K562 (cell line): ENCODE results near the gene NPEPPS. TPM values are rescaled to one million over a fixed set of nuclear protein-coding genes. Genes with fewer than 3 reads are reported as not detected.

ENCODE experiments used
- ATF1 ChIP-seq, 2 experiments: fragments of 450-650 bp in 1 of 2; IDR thresholded peaks; 2 replicates each; pipeline ENCODE4 v1.6.1; 2016; ENCODE audit warnings: missing compliant biosample characterization in 1 of 2, missing genetic modification characterization in 1 of 2
- CBX8 ChIP-seq: fragments of 200-600 bp; sonication (generic); IDR thresholded peaks from 2 replicates; pipeline ENCODE4 v1.6.1; 2012; ENCODE audit warnings: borderline replicate concordance, mixed run types, low read depth, mild to moderate bottlenecking, moderate library complexity, mixed read lengths, low read length, control low read depth, inconsistent platforms; ENCODE audit not compliant: poor library complexity, severe bottlenecking; ENCODE audit errors: extremely low read depth
- ETS2 ChIP-seq: IDR thresholded peaks from 2 replicates; pipeline ENCODE4 v1.6.1; 2016; ENCODE audit warnings: borderline replicate concordance, missing genetic modification characterization, mild to moderate bottlenecking, moderate library complexity, missing compliant biosample characterization; ENCODE audit not compliant: poor library complexity, severe bottlenecking
- HDGF ChIP-seq: fragments of 450-650 bp; IDR thresholded peaks from 2 replicates; pipeline ENCODE4 v1.6.1; 2016
- IRF2 ChIP-seq: sonication (generic); formaldehyde crosslinking; IDR thresholded peaks from 2 replicates; pipeline ENCODE4 v1.8.1; 2022; ENCODE audit warnings: mild to moderate bottlenecking, missing genetic modification reagents
- KAT2B ChIP-seq: IDR thresholded peaks from one replicate; pipeline ENCODE4 v1.6.1; 2012; ENCODE audit warnings: low read depth, mild to moderate bottlenecking, control low read depth, inconsistent platforms, low read length, moderate library complexity
- KDM1A ChIP-seq, 2 experiments: fragments of 450-650 bp; IDR thresholded peaks; 2 replicates each; pipeline ENCODE4 v1.6.1; 2016; ENCODE audit warnings: mild to moderate bottlenecking in 2 of 2
- NELFE ChIP-seq: IDR thresholded peaks from 2 replicates; pipeline ENCODE4 v1.6.1; 2011; ENCODE audit warnings: mild to moderate bottlenecking; ENCODE audit not compliant: insufficient read depth, insufficient read length
- RBM22 ChIP-seq: fragments of 200-400 bp; formaldehyde crosslinking; IDR thresholded peaks from 2 replicates; pipeline ENCODE4 v1.6.1; 2018; ENCODE audit warnings: low read length, low read depth; ENCODE audit not compliant: poor library complexity, severe bottlenecking
- SIN3B ChIP-seq: fragments of 450-650 bp; IDR thresholded peaks from 2 replicates; pipeline ENCODE4 v1.6.1; 2017; ENCODE audit warnings: low read depth, mild to moderate bottlenecking, moderate library complexity
- SMAD1 ChIP-seq: fragments of 150-350 bp; IDR thresholded peaks from 2 replicates; pipeline ENCODE4 v1.6.1; 2014; ENCODE audit warnings: low read length, low read depth; ENCODE audit not compliant: partially characterized antibody
- SRSF3 ChIP-seq: fragments of 200-400 bp; formaldehyde crosslinking; IDR thresholded peaks from 2 replicates; pipeline ENCODE4 v1.6.1; 2016; ENCODE audit warnings: mild to moderate bottlenecking, low read length, moderate library complexity; ENCODE audit not compliant: insufficient read depth
- ZBTB34 ChIP-seq: fragments of 250-450 bp; sonication (Bioruptor Pico); IDR thresholded peaks from 2 replicates; pipeline ENCODE4 v1.8.0; 2021; ENCODE audit warnings: mild to moderate bottlenecking, moderate library complexity
- ZFX ChIP-seq: sonication (generic); formaldehyde crosslinking; IDR thresholded peaks from 2 replicates; pipeline ENCODE4 v1.8.0; 2022; ENCODE audit warnings: mild to moderate bottlenecking, missing genetic modification reagents, moderate library complexity
- ZNF224 ChIP-seq: sonication (generic); formaldehyde crosslinking; IDR thresholded peaks from 2 replicates; pipeline ENCODE4 v1.8.0; 2022; ENCODE audit warnings: mild to moderate bottlenecking, missing genetic modification reagents
- ZNF395 ChIP-seq: fragments of 200-800 bp; sonication (Bioruptor generic); IDR thresholded peaks from 2 replicates; pipeline ENCODE4 v1.6.1; 2017; ENCODE audit warnings: missing genetic modification characterization, missing compliant biosample characterization
- polyA plus RNA-seq, 8 experiments: library from polyadenylated mRNA; depleted of rRNA in 4 of 8; stranded (reverse) in 5 of 8; unstranded in 3 of 8; fragments of >200 nt; fragmentation: Nextera tagmentation in 2 of 8; fragmentation: Illumina TruSeq in 1 of 8; extraction: Ambion mirVana in 2 of 8; extraction: Trizol in 1 of 8; gene quantifications; 2 replicates each; pipeline versions ENCODE4 v1.2.1 to v1.2.3, GENCODE V29; 2011 to 2014; ENCODE audit warnings: inconsistent platforms in 1 of 8, missing spikeins in 1 of 8
- total RNA-seq, 7 experiments: library from RNA; depleted of rRNA in 6 of 7; stranded (reverse); fragments of >200 nt in 6 of 7; fragmentation: Illumina TruSeq in 2 of 7; extraction: Trizol in 2 of 7; gene quantifications; 2 replicates each; pipeline versions ENCODE4 v1.2.1 to v1.2.3, GENCODE V29; 2011 to 2021; ENCODE audit warnings: low replicate concordance in 1 of 7
- TF ChIP-seq, protein P1 (sequence below): fragments of 450-650 bp; formaldehyde crosslinking; IDR thresholded peaks from 2 replicates; pipeline ENCODE4 v1.4.0; 2020; ENCODE audit warnings: mild to moderate bottlenecking, moderate library complexity
- TF ChIP-seq, protein P2 (sequence below): fragments of 250-450 bp; sonication (Bioruptor Pico); IDR thresholded peaks from 2 replicates; pipeline ENCODE4 v1.5.0; 2020; ENCODE audit warnings: mild to moderate bottlenecking, borderline replicate concordance
- TF ChIP-seq, protein P3 (sequence below): sonication (generic); formaldehyde crosslinking; IDR thresholded peaks from 2 replicates; pipeline ENCODE4 v1.8.0; 2022; ENCODE audit warnings: missing genetic modification reagents, mild to moderate bottlenecking, borderline replicate concordance

NPEPPS gene
- total and polyA plus RNA-seq, 9 of the 15 experiments (the other 6 are each of a cell fraction or from before 2014, with no cell fraction given), result 21.4 to 108 (median 46.0) TPM

DNA sequence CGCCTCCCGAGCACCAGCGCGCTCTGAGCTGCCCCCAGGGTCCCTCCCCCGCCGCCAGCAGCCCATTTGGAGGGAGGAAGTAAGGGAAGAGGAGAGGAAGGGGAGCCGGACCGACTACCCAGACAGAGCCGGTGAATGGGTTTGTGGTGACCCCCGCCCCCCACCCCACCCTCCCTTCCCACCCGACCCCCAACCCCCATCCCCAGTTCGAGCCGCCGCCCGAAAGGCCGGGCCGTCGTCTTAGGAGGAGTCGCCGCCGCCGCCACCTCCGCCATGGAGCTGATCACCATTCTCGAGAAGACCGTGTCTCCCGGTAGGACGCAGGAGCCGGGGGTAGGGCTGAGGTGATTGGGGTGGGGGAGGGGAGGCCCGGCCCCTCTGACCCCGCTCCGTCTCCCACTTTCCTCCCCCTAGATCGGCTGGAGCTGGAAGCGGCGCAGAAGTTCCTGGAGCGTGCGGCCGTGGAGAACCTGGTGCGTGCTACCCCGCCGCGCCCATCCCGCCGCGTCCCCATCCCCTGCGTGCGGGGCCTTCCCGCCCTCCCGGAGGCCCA lies 119.1 kb downstream of the NPEPPS start (continued):
- TF ChIP-seq, protein P1, sequence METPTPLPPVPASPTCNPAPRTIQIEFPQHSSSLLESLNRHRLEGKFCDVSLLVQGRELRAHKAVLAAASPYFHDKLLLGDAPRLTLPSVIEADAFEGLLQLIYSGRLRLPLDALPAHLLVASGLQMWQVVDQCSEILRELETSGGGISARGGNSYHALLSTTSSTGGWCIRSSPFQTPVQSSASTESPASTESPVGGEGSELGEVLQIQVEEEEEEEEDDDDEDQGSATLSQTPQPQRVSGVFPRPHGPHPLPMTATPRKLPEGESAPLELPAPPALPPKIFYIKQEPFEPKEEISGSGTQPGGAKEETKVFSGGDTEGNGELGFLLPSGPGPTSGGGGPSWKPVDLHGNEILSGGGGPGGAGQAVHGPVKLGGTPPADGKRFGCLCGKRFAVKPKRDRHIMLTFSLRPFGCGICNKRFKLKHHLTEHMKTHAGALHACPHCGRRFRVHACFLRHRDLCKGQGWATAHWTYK (CRISPR knock-in tag), result no peak
- peak; percentile 59 for TF ChIP-seq SMAD1
- no peak for TF ChIP-seq ATF1 (CRISPR knock-in tag; IDR thresholded peaks at IDR 0.05)
- peak; percentile 30 for TF ChIP-seq ATF1 (tag; IDR thresholded peaks at IDR 0.05)
- no peak for TF ChIP-seq KDM1A (IDR thresholded peaks at IDR 0.05)
- TF ChIP-seq SRSF3, result no peak
- peak; percentile 48 for TF ChIP-seq ZFX (CRISPR knock-in tag)
- TF ChIP-seq ZNF224, result no peak
- no peak for TF ChIP-seq ETS2
- TF ChIP-seq NELFE, result no peak
- no peak for TF ChIP-seq SIN3B
- TF ChIP-seq, protein P2, sequence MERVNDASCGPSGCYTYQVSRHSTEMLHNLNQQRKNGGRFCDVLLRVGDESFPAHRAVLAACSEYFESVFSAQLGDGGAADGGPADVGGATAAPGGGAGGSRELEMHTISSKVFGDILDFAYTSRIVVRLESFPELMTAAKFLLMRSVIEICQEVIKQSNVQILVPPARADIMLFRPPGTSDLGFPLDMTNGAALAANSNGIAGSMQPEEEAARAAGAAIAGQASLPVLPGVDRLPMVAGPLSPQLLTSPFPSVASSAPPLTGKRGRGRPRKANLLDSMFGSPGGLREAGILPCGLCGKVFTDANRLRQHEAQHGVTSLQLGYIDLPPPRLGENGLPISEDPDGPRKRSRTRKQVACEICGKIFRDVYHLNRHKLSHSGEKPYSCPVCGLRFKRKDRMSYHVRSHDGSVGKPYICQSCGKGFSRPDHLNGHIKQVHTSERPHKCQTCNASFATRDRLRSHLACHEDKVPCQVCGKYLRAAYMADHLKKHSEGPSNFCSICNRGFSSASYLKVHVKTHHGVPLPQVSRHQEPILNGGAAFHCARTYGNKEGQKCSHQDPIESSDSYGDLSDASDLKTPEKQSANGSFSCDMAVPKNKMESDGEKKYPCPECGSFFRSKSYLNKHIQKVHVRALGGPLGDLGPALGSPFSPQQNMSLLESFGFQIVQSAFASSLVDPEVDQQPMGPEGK (CRISPR knock-in tag), result no peak
- peak; percentile 66 for TF ChIP-seq ZNF395 (CRISPR knock-in tag)
- peak; percentile 1 for TF ChIP-seq RBM22
- TF ChIP-seq, protein P3, sequence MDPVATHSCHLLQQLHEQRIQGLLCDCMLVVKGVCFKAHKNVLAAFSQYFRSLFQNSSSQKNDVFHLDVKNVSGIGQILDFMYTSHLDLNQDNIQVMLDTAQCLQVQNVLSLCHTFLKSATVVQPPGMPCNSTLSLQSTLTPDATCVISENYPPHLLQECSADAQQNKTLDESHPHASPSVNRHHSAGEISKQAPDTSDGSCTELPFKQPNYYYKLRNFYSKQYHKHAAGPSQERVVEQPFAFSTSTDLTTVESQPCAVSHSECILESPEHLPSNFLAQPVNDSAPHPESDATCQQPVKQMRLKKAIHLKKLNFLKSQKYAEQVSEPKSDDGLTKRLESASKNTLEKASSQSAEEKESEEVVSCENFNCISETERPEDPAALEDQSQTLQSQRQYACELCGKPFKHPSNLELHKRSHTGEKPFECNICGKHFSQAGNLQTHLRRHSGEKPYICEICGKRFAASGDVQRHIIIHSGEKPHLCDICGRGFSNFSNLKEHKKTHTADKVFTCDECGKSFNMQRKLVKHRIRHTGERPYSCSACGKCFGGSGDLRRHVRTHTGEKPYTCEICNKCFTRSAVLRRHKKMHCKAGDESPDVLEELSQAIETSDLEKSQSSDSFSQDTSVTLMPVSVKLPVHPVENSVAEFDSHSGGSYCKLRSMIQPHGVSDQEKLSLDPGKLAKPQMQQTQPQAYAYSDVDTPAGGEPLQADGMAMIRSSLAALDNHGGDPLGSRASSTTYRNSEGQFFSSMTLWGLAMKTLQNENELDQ (CRISPR knock-in tag), result no peak
- no peak for TF ChIP-seq HDGF
- TF ChIP-seq ZBTB34, result no peak
- no peak for TF ChIP-seq KAT2B
- no peak for TF ChIP-seq CBX8
- no peak for TF ChIP-seq IRF2 (CRISPR knock-in tag)
